Measurements from ENCODE around the gene PLEKHM2.

- TF ChIP-seq CTCF (IDR thresholded peaks at IDR 0.05; ENCODE audit: insufficient read depth, low read length): no peak
- TF ChIP-seq REST (IDR thresholded peaks at IDR 0.05; ENCODE audit: insufficient replicate concordance, low read depth): no peak
Observed at GRCh38 chr1:15733218-15733725, 49.2 kb downstream of the PLEKHM2 start.

All from HL-60 (cell line).